CD4-positive, alpha-beta T cell treated with Interleukin-2 at 100 ng/mL for 4 hours (primary cell): Measurements from ENCODE around the gene RPA3.
A peak's percentile ranks its signal among the peaks of the same experiment; 100 is the strongest.
"Not testable (repeated sequence)": the region's sequence is repeated elsewhere in the genome, so short reads cannot be mapped to it uniquely, and the experiment has no call there.

Experiments used
- DNase-seq: peaks from one replicate; pipeline ENCODE4 v3.0.0-alpha.2; 2020; ENCODE audit warnings: low spot score

RPA3 gene

DNA sequence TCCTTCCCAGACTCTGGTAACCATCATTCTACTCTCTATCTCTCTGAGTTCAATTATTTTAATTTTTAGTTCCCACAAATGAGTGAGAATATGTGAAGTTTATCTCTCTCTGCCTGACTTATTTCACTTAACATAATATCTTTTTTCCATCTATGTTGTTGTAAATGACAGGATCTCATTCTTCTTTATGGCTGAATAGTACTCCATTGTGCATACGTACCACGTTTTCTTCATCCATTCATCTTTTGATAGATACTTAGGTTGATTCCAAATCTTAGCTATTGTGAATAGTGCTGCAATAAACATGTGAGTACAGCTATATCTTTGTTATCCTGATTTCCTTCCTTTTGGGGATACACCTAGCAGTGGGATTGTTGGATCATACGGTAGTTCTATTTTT, 23.9 kb downstream of the RPA3 start:
- DNase-seq: no peak

- no peak for DNase-seq
Measured at GRCh38 chr7:7693881-7694280, 24.5 kb downstream of the RPA3 start.

- no peak for DNase-seq
Measured at GRCh38 chr7:7688956-7689355, 29.5 kb downstream of the RPA3 start.

DNA sequence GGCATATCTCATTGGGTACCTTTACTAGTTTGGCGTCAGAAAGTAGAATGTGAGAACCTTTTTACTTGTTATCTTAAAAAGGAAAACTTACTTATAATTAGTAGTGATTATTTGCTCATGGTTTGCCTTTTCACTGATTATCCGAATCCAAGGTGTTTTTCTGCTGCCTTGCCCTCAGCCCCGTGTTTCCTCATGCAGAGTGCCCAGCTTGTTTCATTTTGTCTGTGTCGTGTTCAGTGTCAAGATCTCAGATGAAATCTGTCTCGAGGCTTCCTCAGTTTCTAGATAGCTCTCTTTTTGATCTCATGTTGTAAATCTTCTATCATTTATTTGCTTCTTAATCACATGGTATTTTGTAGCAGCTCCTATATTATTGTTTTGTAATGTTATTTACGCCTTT, 30.1 kb downstream of the RPA3 start:
- no peak for DNase-seq

GRCh38 chr7:7687800-7688199, 30.6 kb downstream of the RPA3 start:
- no peak for DNase-seq

DNA sequence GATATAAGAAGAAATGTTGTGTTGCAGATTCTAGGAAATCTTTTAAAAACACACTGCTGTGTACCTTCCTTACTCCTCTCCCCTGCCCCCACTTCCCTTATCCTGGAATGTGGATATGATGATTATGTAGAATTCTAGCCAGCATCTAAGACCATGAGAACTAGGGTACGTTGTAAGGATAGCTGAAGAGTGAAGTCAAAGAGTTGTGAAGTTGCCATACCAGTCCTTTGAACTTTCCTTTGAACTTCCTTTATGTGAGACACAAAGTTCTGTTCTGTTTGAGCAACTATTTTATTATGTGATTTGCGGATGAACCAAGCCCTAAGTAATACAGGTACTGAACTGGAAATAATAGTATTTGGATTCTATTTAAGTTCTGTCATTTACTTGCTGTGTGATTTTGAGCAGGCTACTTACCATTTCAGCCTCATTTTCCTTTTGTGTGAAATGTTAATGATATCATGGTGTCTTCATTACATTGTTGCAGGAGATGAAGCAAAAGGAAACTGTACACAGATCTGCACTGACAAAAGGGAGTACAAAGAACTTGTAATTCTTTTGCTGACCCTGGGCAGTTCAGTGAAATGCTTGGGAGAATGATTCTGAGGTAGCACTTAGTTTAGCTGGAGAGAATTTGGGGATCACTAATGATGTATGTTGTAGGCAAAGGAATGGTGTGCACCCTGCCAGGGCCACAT, 31.4 kb downstream of the RPA3 start:
- DNase-seq: no peak

- no peak for DNase-seq
Measured at GRCh38 chr7:7682861-7683260, 35.5 kb downstream of the RPA3 start.

GRCh38 chr7:7681936-7682329, 36.5 kb downstream of the RPA3 start:
- DNase-seq: no peak

- DNase-seq: peak; percentile 75
Measured at GRCh38 chr7:7681191-7681935, 37.0 kb downstream of the RPA3 start.

DNA sequence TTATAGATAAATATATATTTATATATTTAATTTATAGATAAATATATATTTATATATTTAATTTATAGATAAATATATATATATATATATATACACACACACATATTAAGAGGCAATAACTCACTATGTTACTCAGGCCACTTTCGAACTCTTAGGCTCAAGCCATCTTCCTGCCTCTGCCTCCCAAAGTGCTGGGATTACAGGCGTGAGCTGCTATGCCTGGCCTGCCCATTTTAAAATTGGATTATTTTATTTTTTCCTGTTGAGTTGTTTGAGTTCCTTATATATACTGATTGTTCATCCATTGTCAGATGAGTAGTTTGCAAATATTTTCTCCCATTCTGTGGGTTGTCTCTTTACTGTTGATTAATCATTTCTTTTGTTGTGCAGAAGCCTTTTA, 38.8 kb downstream of the RPA3 start:
- DNase-seq: not testable (repeated sequence)

DNA sequence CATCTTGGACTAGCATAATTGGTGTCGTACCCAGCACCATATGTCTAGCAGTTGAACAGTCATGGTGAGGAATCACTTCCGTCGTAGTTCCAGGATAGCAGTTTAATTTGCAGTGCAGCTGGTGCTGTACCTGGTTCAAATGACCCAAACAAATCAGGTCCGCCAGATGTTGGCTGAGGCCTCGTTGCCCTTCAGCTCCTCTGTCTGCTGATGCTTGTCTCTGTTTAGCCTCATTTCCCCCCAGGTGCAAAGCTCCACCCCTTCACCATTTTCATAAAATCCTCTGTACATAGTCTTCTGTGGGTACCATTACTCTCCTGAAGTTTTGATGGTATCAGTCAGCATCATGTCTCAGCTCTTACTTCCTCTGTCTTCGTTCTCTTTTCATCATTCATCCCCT, 42.7 kb downstream of the RPA3 start:
- no peak for DNase-seq

GRCh38 chr7:7673240-7673550, 45.2 kb downstream of the RPA3 start:
- DNase-seq: no peak

- DNase-seq: peak; percentile 18
Measured at GRCh38 chr7:7672545-7673239, 45.7 kb downstream of the RPA3 start.

- no peak for DNase-seq
Measured at GRCh38 chr7:7671361-7671760, 47.0 kb downstream of the RPA3 start.

DNA sequence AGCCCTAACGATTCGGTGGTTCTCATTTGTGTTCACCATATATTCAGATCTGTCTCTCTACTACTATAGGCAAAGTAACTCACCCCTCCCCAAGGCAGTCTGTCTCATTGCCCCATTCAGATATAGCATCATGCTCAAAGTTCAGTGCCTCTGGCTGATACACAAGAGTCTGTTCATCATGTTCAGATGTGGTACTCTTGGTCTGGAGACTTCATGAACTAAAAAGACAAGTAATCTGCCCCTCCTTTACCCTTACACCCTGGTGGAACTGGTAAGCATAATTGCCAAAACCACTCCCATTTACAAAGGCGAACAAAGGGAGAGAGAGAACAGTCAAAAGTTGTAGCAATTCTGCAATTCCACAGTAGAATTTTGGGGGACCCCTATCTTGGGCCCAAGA, 47.9 kb downstream of the RPA3 start:
- no peak for DNase-seq

GRCh38 chr7:7668706-7669105, 49.7 kb downstream of the RPA3 start:
- no peak for DNase-seq

DNA sequence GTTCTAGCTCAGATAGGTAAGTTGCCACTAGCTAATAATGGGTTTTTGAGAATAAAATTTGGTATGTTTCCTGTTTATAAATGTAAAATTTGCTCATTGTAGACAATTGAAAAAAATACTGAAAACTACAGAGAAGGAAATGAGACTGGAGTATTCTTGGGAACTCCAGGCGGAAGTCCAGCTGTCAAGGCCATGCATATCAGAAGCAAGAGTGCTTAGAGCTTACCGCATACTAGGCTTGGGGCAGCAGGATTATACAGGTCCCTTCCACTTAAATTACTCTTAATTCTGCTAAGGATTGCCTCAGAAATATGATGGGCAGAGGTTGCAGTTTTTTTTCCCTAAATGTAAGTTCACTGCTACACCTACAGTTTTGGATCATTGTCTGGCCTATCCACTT, 51.2 kb downstream of the RPA3 start:
- DNase-seq: no peak

- DNase-seq: no peak
Measured at GRCh38 chr7:7665031-7665430, 53.4 kb downstream of the RPA3 start.

DNA sequence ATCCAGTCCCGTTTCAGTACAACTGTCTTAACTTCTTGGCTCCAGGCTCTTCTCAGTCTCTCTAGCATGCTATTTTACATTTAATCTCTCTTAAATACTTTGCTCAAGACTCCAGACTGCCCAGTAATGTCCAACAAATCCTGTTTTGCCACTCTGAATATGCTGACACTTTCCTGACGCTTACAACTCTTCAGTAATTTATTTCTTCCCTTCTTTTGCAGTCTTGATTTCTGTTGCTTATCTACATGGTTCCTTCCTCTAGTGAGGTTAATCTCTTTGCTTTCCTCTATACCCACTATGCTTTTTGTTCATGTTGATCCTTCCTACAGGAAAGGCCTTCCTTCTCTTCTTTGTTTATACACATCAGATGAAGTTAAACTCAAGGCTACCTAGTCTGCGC, 54.1 kb downstream of the RPA3 start:
- DNase-seq: no peak

GRCh38 chr7:7662527-7662926, 55.9 kb downstream of the RPA3 start:
- DNase-seq: no peak

DNA sequence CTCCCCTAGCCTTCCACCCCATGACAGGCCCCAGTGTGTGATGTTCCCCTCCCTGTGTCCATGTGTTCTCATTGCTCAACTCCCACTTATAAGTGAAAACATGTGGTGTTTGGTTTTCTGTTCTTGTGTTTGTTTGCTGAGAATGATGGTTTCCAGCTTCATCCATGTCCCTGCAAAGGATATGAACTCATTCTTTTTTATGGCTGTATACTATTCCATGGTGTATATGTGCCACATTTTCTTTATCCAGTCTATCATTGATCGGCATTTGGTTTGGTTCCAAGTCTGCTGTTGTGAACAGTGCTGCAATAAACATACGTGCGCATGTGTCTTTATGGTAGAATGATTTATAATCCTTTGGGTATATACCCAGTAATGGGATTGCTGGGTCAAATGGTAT, 61.9 kb downstream of the RPA3 start:
- DNase-seq: not testable (repeated sequence)

DNA sequence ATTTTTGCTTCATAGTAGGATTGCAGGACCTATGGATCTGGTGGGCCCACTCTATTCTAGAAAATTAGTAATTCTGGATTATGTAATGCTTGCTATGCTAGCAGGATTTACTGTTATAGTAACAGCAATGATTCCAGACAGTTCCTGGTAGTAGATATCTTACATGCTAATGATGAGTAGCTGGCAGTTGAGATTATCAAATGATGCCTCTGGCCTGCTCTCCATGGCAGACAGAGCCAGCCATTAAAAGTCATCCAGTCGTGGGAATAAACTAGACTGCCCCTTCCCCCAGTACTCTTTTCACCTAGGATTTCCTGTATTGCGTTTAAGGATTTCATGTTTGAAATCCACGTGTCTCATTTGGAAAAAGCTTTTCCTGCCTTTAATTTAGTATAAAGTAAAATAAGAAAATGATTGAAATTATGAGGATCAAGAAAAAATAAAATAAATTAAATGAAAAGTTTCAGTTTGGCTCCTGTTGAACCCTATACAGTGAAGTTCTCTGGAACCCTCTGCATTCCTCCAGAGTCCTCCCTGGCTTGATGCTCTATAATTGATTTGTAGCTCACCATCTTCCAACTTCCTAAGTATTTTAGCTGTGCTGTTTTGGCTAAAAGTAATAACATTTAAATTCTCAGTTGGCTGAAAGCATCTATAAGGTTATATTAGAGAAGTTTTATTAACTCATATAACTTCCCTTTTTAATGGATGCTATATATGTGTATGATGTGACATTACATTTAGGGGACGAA, 63.3 kb downstream of the RPA3 start:
- DNase-seq: no peak
